NB4 (cell line): ENCODE results near the gene C2orf92.

Experiments used
- MYC ChIP-seq: IDR thresholded peaks from 2 replicates; pipeline ENCODE4 v1.6.1; 2011; ENCODE audit warnings: low read depth, low read length
- POLR2A ChIP-seq: IDR thresholded peaks from 2 replicates; pipeline ENCODE4 v1.6.1; 2011; ENCODE audit warnings: mild to moderate bottlenecking; ENCODE audit not compliant: insufficient read length; ENCODE audit errors: extremely low read depth
- TF ChIP-seq, protein P1 (sequence below): IDR thresholded peaks from one replicate; pipeline ENCODE4 v1.5.1; 2012; ENCODE audit warnings: low read depth, low read length

DNA sequence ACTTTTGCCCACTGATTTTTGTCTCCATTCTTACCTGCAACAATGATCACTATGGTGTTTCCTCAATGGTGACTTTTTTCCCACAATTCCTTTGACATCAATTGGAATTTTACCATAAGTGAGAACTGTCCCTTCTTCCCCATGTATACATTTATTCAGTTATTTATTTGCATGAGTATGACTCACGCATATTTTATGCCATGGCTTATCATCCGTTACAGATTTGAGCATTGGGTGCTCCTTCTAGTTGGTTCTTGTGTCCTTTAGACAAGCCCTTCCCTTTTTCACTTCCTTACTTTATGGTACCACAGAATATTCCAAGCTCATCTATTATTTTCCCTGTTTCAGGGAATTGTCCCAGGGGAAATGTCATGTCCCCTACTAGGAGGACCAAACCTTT lies 16.0 kb upstream of the C2orf92 start:
- TF ChIP-seq POLR2A (no peak), MYC (no peak)
- TF ChIP-seq, protein P1, sequence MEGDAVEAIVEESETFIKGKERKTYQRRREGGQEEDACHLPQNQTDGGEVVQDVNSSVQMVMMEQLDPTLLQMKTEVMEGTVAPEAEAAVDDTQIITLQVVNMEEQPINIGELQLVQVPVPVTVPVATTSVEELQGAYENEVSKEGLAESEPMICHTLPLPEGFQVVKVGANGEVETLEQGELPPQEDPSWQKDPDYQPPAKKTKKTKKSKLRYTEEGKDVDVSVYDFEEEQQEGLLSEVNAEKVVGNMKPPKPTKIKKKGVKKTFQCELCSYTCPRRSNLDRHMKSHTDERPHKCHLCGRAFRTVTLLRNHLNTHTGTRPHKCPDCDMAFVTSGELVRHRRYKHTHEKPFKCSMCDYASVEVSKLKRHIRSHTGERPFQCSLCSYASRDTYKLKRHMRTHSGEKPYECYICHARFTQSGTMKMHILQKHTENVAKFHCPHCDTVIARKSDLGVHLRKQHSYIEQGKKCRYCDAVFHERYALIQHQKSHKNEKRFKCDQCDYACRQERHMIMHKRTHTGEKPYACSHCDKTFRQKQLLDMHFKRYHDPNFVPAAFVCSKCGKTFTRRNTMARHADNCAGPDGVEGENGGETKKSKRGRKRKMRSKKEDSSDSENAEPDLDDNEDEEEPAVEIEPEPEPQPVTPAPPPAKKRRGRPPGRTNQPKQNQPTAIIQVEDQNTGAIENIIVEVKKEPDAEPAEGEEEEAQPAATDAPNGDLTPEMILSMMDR: no peak
